Measurements from ENCODE around the gene SPART. TPM values are rescaled to one million over a fixed set of nuclear protein-coding genes. Genes with fewer than 3 reads are reported as not detected.

The SPART gene
- total and polyA plus RNA-seq, 4 donors, result 28.0 to 84.7 (median 45.9) TPM

DNA sequence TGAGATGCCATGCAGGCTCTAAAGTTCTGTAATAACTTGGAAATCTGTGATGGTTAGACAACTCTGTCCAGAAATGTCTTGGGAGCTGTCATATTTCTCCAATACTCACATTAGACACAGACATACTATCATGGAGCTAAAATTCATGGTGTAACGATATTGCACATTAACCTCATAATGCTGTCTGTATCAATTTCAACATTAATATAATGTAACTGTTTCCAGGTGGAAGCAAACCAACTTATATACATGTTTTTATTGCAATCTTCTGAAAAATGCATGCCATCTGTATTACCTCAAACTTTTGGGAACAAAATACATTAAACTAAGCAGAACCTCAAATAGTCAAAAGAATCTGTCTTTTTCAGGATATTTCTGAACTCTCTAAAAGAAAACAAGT lies 14.7 kb upstream of the SPART start:
- H3K36me3 ChIP-seq (ENCODE audit: control insufficient read depth in 4 of 4, insufficient read depth in 4 of 4, low read length in 4 of 4), result no peaks in the 10 kb centered on the region
- no peak for DNase-seq
- WGBS, 2 donors, result 60 to 68% methylated on average over 1 of the region's 1 CpG
- peaks cover 0 to 5% (median 0%) of the 10 kb centered on the region in 5 donors for H3K4me1 ChIP-seq (ENCODE audit: control insufficient read depth in 5 of 5, insufficient read depth in 5 of 5, low read length in 5 of 5)
- H3K27me3 ChIP-seq (ENCODE audit: control insufficient read depth in 3 of 3, insufficient read depth in 3 of 3, low read length in 2 of 3), result no peaks in the 10 kb centered on the region
- H3K4me3 ChIP-seq, result no peak overlapping the region
- no peak for TF ChIP-seq CTCF (IDR thresholded peaks at IDR 0.05; ENCODE audit: control extremely low read depth, extremely low read depth)
- no peak overlapping the region for H3K9ac ChIP-seq (ENCODE audit: insufficient read depth in 1 of 2, low read length in 2 of 2)
- H3K27ac ChIP-seq (ENCODE audit: low read depth in 1 of 2, low read length in 1 of 2), result no peak overlapping the region
- H3K9me3 ChIP-seq (ENCODE audit: control insufficient read depth in 4 of 4, insufficient read depth in 3 of 4, low read length in 3 of 4), result no peaks in the 10 kb centered on the region
- ATAC-seq (ENCODE audit: insufficient read depth, low FRiP score), result no peak

DNA sequence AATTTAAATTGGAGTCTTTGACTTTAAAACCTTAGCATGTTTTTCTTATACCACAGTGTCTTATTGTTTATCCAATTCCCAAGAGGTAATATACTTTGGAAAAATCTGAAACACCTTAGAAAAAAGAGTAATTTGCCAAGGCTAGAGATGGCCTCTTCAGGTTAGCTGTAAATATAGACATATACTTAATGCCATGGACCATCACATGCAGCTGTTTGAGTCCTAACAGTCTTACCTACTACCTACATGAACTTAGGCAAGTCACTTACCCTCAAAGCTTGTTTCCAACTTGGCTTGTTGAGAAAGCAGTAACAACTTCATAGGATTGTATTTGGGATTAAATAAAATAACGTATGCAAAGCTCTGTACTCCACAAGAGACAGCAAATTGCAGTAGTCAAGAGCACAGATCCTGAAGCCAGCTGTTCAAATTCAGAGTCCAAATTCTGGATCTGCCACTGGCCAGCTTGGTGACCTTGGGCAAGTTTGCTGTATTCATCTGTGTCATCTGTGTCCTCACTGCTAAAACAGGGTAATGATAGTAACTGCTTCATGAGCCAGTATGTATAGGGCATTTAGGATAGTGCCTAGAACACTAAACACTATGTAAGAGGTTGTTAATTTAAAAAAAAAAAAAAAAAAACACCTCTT lies 13.2 kb upstream of the SPART start:
- DNase-seq (no peak), ATAC-seq (ENCODE audit: insufficient read depth, low FRiP score) (no peak)
- no peaks in the 10 kb centered on the region for H3K9me3 ChIP-seq (ENCODE audit: control insufficient read depth in 4 of 4, insufficient read depth in 3 of 4, low read length in 3 of 4)
- 79 to 92% methylated on average over 1 of the region's 1 CpG for WGBS, 2 donors
- H3K36me3 ChIP-seq (ENCODE audit: control insufficient read depth in 4 of 4, insufficient read depth in 4 of 4, low read length in 4 of 4), result no peaks in the 10 kb centered on the region
- H3K9ac ChIP-seq (ENCODE audit: insufficient read depth in 1 of 2, low read length in 2 of 2), result no peak overlapping the region
- peaks cover 0 to 5% (median 0%) of the 10 kb centered on the region in 5 donors for H3K4me1 ChIP-seq (ENCODE audit: control insufficient read depth in 5 of 5, insufficient read depth in 5 of 5, low read length in 5 of 5)
- H3K27me3 ChIP-seq (ENCODE audit: control insufficient read depth in 3 of 3, insufficient read depth in 3 of 3, low read length in 2 of 3), result no peaks in the 10 kb centered on the region
- H3K27ac ChIP-seq (ENCODE audit: low read depth in 1 of 2, low read length in 1 of 2), result no peak overlapping the region
- no peak overlapping the region for H3K4me3 ChIP-seq
- TF ChIP-seq CTCF (IDR thresholded peaks at IDR 0.05; ENCODE audit: control extremely low read depth, extremely low read depth), result no peak

DNA sequence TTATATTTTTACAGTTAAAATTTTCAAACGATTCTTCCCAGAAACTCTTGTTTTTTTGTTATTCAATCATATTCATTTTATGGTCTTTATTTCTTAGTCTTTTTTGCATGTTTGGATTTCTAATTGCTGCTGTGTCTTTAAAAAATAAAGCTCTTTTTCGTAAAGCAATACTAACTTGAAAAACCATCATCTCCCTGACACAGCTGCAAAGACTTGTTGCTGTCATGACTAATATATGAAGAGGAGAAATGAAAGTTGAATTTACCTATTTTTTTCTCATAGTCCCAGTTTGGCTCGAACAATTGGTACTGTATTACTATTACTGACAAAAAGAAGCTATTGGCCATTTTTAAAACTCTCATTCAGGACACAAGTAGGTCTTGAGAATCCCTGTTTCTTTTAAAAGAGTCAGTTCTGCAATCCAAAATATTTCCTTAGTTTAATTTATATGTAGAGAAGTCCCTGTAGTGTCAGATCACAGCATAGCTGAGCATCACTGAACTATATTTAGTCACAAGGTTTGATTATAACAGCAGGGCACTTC lies 12.1 kb upstream of the SPART start:
- 81 to 88% methylated on average over 3 of the region's 3 CpGs for WGBS, 2 donors
- no peak overlapping the region for H3K27ac ChIP-seq (ENCODE audit: low read depth in 1 of 2, low read length in 1 of 2)
- no peak overlapping the region for H3K4me3 ChIP-seq
- no peak for TF ChIP-seq CTCF (IDR thresholded peaks at IDR 0.05; ENCODE audit: control extremely low read depth, extremely low read depth)
- H3K4me1 ChIP-seq (ENCODE audit: control insufficient read depth in 5 of 5, insufficient read depth in 5 of 5, low read length in 5 of 5), result peaks cover 0 to 5% (median 0%) of the 10 kb centered on the region in 5 donors
- H3K9ac ChIP-seq (ENCODE audit: insufficient read depth in 1 of 2, low read length in 2 of 2), result no peak overlapping the region
- H3K9me3 ChIP-seq (ENCODE audit: control insufficient read depth in 4 of 4, insufficient read depth in 3 of 4, low read length in 3 of 4), result no peaks in the 10 kb centered on the region
- H3K27me3 ChIP-seq (ENCODE audit: control insufficient read depth in 3 of 3, insufficient read depth in 3 of 3, low read length in 2 of 3), result no peaks in the 10 kb centered on the region
- no peak for DNase-seq
- no peak for ATAC-seq (ENCODE audit: insufficient read depth, low FRiP score)
- H3K36me3 ChIP-seq (ENCODE audit: control insufficient read depth in 4 of 4, insufficient read depth in 4 of 4, low read length in 4 of 4), result no peaks in the 10 kb centered on the region

Data from lung (tissue), 12 donors.